K562 (cell line): Measurements from ENCODE around the gene RPS19. TPM values are rescaled to one million over a fixed set of nuclear protein-coding genes. Genes with fewer than 3 reads are reported as not detected.
A peak's percentile ranks its signal among the peaks of the same experiment; 100 is the strongest.

Experiments
- ATAC-seq: fragments of 200-7000 bp; cut with Tn5 transposase; 3 replicates; pipeline ENCODE4 v1.9.1; 2020; ENCODE audit warnings: moderate library complexity
- BruUV-seq: library from RNA; stranded (reverse); fragments of 400-500 nt; replicated peaks from 2 replicates; lab custom pipeline; 2021; lab: Mats Ljungman, UMichigan
- CTCF ChIA-PET: fragments of 300-600 bp; formaldehyde crosslinking; extraction: SDS; loops from one replicate; lab custom pipeline; 2021; ENCODE audit warnings: low intra/inter-chr PET ratio; lab: Yijun Ruan, JAX
- POLR2A ChIA-PET: fragments of 300-600, 350-650 bp; sonication (Branson Sonifier 250); formaldehyde crosslinking; extraction: SDS; loops from one replicate; lab custom pipeline; 2021; ENCODE audit warnings: antibody characterized with exemption, inconsistent platforms; lab: Yijun Ruan, JAX
- DNase-seq, 4 experiments: peaks; one replicate each; pipeline versions ENCODE4 v3.0.0 to v3.0.0-alpha.2; 2011 to 2018; ENCODE audit warnings: low spot score in 3 of 4, mixed read lengths in 3 of 4; ENCODE audit errors: extremely low read depth in 1 of 4
- FAIRE-seq: peaks from 2 replicates; lab custom pipeline; 2011; peaks lifted over from hg19 to GRCh38; lab: Jason Lieb, UNC
- H2AFZ ChIP-seq: 2 replicates; pipeline ENCODE4 v1.6.0; 2011; ENCODE audit warnings: low read depth, low read length, control low read depth, inconsistent platforms
- H3K27ac ChIP-seq: fragments of 200-600 bp; 3 replicates; pipeline ENCODE4 v1.8.0; 2011; ENCODE audit warnings: low read depth, mild to moderate bottlenecking, control low read depth, inconsistent platforms, low read length, moderate library complexity, mixed read lengths; ENCODE audit errors: extremely low read depth
- H3K27me3 ChIP-seq, 2 experiments: fragments of 300-600 bp in 1 of 2; 2 replicates in 1 of 2; 3 replicates in 1 of 2; pipeline versions ENCODE4 v1.6.0 to v1.8.0; 2011; ENCODE audit warnings: inconsistent platforms in 2 of 2, low read length in 2 of 2, mild to moderate bottlenecking in 1 of 2, mixed read lengths in 1 of 2, moderate library complexity in 1 of 2; ENCODE audit not compliant: control insufficient read depth in 2 of 2, insufficient read depth in 2 of 2
- H3K36me3 ChIP-seq: fragments of 300-600 bp; 3 replicates; pipeline ENCODE4 v1.8.0; 2011; ENCODE audit warnings: mild to moderate bottlenecking, low read length, inconsistent platforms; ENCODE audit not compliant: control insufficient read depth, insufficient read depth
- H3K4me1 ChIP-seq, 2 experiments: fragments of 200-600 bp in 1 of 2; replicated peaks in 1 of 2; 2 replicates in 1 of 2; 3 replicates in 1 of 2; pipeline versions ENCODE4 v1.5.1 to v1.8.0; 2011; ENCODE audit warnings: inconsistent platforms in 2 of 2, low read length in 2 of 2, mild to moderate bottlenecking in 1 of 2, mixed read lengths in 1 of 2, moderate library complexity in 1 of 2; ENCODE audit not compliant: control insufficient read depth in 2 of 2, insufficient read depth in 2 of 2
- H3K4me2 ChIP-seq: 2 replicates; pipeline ENCODE4 v1.6.1; 2011; ENCODE audit warnings: low read length, control low read depth, inconsistent platforms, mixed read lengths; ENCODE audit not compliant: insufficient read depth
- H3K4me3 ChIP-seq: fragments of 200-600 bp; sonication (generic), shearing (Covaris generic); 2 replicates; pipeline ENCODE4 v1.5.1; 2016; ENCODE audit warnings: control low read depth, inconsistent platforms
- H3K79me2 ChIP-seq: fragments of 200-600 bp; 3 replicates; pipeline ENCODE4 v1.8.0; 2011; ENCODE audit warnings: low read length, inconsistent platforms; ENCODE audit not compliant: control insufficient read depth, insufficient read depth
- H3K9ac ChIP-seq, 2 experiments: 2 replicates each; pipeline versions ENCODE4 v1.6.0 to v1.6.1; 2011; ENCODE audit warnings: low read depth in 2 of 2, low read length in 2 of 2, control low read depth in 1 of 2, inconsistent platforms in 1 of 2, mild to moderate bottlenecking in 1 of 2, mixed read lengths in 1 of 2; ENCODE audit not compliant: insufficient read depth in 1 of 2
- H3K9me1 ChIP-seq: one replicate; pipeline ENCODE4 v1.6.0; 2011; ENCODE audit warnings: inconsistent platforms, mild to moderate bottlenecking, low read length, moderate library complexity; ENCODE audit not compliant: control insufficient read depth, insufficient read depth
- H3K9me3 ChIP-seq: replicated peaks from 2 replicates; pipeline ENCODE4 v1.5.1; 2011; ENCODE audit warnings: low read depth, low read length, inconsistent platforms; ENCODE audit not compliant: control insufficient read depth, insufficient read depth
- H4K20me1 ChIP-seq: replicated peaks from 2 replicates; pipeline ENCODE4 v1.6.1; 2011; ENCODE audit warnings: low read length, inconsistent platforms, mixed read lengths; ENCODE audit not compliant: control insufficient read depth, insufficient read depth
- BRCA1 ChIP-seq, 2 experiments: fragments of 450-650 bp in 1 of 2; sonication (generic) in 1 of 2; formaldehyde crosslinking in 1 of 2; IDR thresholded peaks; 2 replicates each; pipeline versions ENCODE4 v1.5.0 to v1.6.1; 2017 to 2020; ENCODE audit warnings: mild to moderate bottlenecking in 1 of 2, missing genetic modification reagents in 1 of 2
- ETS1 ChIP-seq: conservative IDR thresholded peaks from 2 replicates; pipeline ENCODE4 v1.6.1; 2011; ENCODE audit warnings: low read depth, mild to moderate bottlenecking, low read length; ENCODE audit not compliant: control insufficient read depth
- ETV6 ChIP-seq, 3 experiments: fragments of 150-350 bp in 1 of 3; sonication (generic) in 1 of 3; formaldehyde crosslinking in 1 of 3; IDR thresholded peaks; 2 replicates each; pipeline versions ENCODE4 v1.6.1 to v1.8.0; 2014 to 2022; ENCODE audit warnings: borderline replicate concordance in 2 of 3, low read depth in 2 of 3, antibody characterized with exemption in 1 of 3, low read length in 1 of 3, mild to moderate bottlenecking in 1 of 3, missing genetic modification reagents in 1 of 3
- NR1H2 ChIP-seq: sonication (generic); formaldehyde crosslinking; IDR thresholded peaks from 2 replicates; pipeline ENCODE4 v1.4.0; 2020; ENCODE audit warnings: mild to moderate bottlenecking, missing genetic modification reagents
- RBM22 ChIP-seq: fragments of 200-400 bp; formaldehyde crosslinking; IDR thresholded peaks from 2 replicates; pipeline ENCODE4 v1.6.1; 2018; ENCODE audit warnings: low read length, low read depth; ENCODE audit not compliant: poor library complexity, severe bottlenecking
- TCF7 ChIP-seq: sonication (generic); IDR thresholded peaks from 2 replicates; pipeline ENCODE4 v1.6.1; 2016; ENCODE audit warnings: antibody characterized with exemption, borderline replicate concordance
- ZNF311 ChIP-seq: fragments of 250-450 bp; sonication (Bioruptor Pico); IDR thresholded peaks from 2 replicates; pipeline ENCODE4 v1.4.0; 2020; ENCODE audit warnings: mild to moderate bottlenecking, moderate library complexity
- ZNF77 ChIP-seq: fragments of 250-450 bp; sonication (Bioruptor Pico); IDR thresholded peaks from 2 replicates; pipeline ENCODE4 v1.5.0; 2020
- WGBS: fragments of 100-300 bp; shearing (Covaris generic); methylation state at CpG from one replicate; pipeline ENCODE4 v1.1.6; 2016; ENCODE audit warnings: low coverage, mixed read lengths; ENCODE audit not compliant: insufficient coverage; ENCODE audit errors: missing lambda C conversion rate; 5-methylcytosine and 5-hydroxymethylcytosine counted together
- in situ Hi-C: fragments of 300-500 bp; cut with MboI; formaldehyde crosslinking; loops from 4 replicates; pipeline ENCODE4 v1.15.0; 2018; ENCODE audit warnings: inconsistent platforms, mixed read lengths
- intact Hi-C: fragments of 100-400 bp; cut with micrococcal nuclease; formaldehyde crosslinking; loops from 2 replicates; pipeline ENCODE4 v1.14.2; 2022
- polyA plus RNA-seq, 8 experiments: library from polyadenylated mRNA; depleted of rRNA in 4 of 8; stranded (reverse) in 5 of 8; unstranded in 3 of 8; fragments of >200 nt; fragmentation: Nextera tagmentation in 2 of 8; fragmentation: Illumina TruSeq in 1 of 8; extraction: Ambion mirVana in 2 of 8; extraction: Trizol in 1 of 8; gene quantifications; 2 replicates each; pipeline versions ENCODE4 v1.2.1 to v1.2.3, GENCODE V29; 2011 to 2014; ENCODE audit warnings: inconsistent platforms in 1 of 8, missing spikeins in 1 of 8
- total RNA-seq, 7 experiments: library from RNA; depleted of rRNA in 6 of 7; stranded (reverse); fragments of >200 nt in 6 of 7; fragmentation: Illumina TruSeq in 2 of 7; extraction: Trizol in 2 of 7; gene quantifications; 2 replicates each; pipeline versions ENCODE4 v1.2.1 to v1.2.3, GENCODE V29; 2011 to 2021; ENCODE audit warnings: low replicate concordance in 1 of 7

Gene RPS19
- total and polyA plus RNA-seq, 9 of the 15 experiments (the other 6 are each of a cell fraction or from before 2014, with no cell fraction given): 1,964 to 3,408 (median 2,747) TPM

- intact Hi-C loops: no loop called here
Measured at GRCh38 chr19:41848666-41849065, 11.4 kb upstream of the RPS19 start.

More at GRCh38 chr19:41848666-41849065, 11.4 kb upstream of the RPS19 start:
- ATAC-seq: no peak
- WGBS: 19% methylated on average over 6 of the region's 6 CpGs
- no TSS peak for BruUV-seq
- Histone ChIP-seq H3K4me2 (no peak overlapping the region), H3K9ac (no peak overlapping the region), H2AFZ (no peak overlapping the region), H3K4me3 (no peak overlapping the region), H4K20me1 (no peaks in the 10 kb centered on the region), H3K9me1 (no peaks in the 10 kb centered on the region), H3K4me1 (peaks cover 4 to 21% of the 10 kb centered on the region in 2 experiments; a peak in 4 of 5 replicates), H3K79me2 (no peaks in the 10 kb centered on the region), H3K9me3 (peaks cover 2% of the 10 kb centered on the region; the same call in 1 of the 2 replicates), H3K36me3 (no peaks in the 10 kb centered on the region), H3K27me3 (peaks cover 9 to 19% of the 10 kb centered on the region in 2 experiments; a peak in 4 of 5 replicates), H3K27ac (no peak overlapping the region)
- TF ChIP-seq RBM22 (no peak), TCF7 (no peak), NR1H2 (CRISPR knock-in tag) (no peak), ZNF77 (CRISPR knock-in tag) (no peak), ETS1 (no peak), ZNF311 (CRISPR knock-in tag) (no peak), ETV6 (IDR thresholded peaks at IDR 0.05; ENCODE audit: borderline replicate concordance in 1 of 2, low read depth in 2 of 2, low read length in 1 of 2) (no peak), ETV6 (CRISPR knock-in tag; IDR thresholded peaks at IDR 0.05; ENCODE audit: borderline replicate concordance) (no peak), BRCA1 (IDR thresholded peaks at IDR 0.05) (no peak), BRCA1 (CRISPR knock-in tag; IDR thresholded peaks at IDR 0.05) (no peak)
- ChIA-PET CTCF (no interaction called here), POLR2A (no interaction called here)
- DNase-seq: peak in 1 of 4 experiments; percentile 3
- in situ Hi-C loops: no loop called here
- FAIRE-seq: no peak
